Fibroblast of skin of back (primary cell): ENCODE measurements around the gene SMCO4.
A peak's percentile ranks its signal among the peaks of the same experiment; 100 is the strongest.

Source experiments
- DNase-seq: peaks from one replicate; pipeline ENCODE4 v3.0.0-alpha.2; 2013

The SMCO4 gene

DNA sequence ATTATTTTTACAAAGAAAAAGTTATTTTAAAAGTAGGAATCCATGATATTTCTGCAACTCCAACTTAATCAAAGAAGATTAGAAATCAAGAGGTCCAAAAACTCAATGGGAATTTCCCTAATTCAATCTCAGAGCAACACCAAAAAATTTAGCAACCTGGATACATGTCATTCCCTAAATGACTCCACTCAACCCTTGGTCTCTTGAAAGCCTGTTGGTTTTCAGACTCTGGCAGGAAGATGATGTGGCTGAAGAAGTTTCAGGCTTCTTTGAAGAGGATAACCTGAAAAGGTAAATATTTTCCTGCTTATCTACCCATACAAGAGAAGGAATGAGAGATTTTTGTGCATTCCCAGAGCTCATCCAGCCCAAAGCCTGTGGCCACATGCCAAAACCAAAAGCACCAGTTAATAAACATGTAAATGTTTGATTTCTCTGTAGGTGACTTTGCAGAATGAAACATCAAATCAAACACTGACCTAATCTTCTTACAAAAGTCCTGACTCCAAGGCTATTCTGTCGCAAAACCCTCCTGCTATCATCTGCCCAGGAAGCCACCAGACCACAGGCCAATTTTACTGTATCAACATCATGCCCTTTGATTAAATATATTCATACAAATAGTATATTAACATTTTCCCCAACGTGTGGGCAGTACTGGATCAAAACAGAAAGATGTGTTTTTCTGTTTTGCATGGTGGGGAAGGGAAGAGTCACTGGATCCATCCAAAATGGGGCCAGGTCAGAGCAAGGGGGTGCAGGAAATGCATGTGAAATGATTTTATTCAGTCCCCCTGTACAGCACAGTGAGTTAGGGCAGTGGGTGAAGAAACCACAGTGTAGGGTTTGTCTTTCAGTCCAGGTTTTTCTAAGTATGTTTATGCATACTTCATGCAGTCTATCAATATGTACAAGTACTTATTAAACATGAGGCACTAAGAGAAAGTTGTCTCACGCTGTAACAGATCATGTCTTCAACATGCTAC lies 38.8 kb downstream of the SMCO4 start:
- no peak for DNase-seq

DNA sequence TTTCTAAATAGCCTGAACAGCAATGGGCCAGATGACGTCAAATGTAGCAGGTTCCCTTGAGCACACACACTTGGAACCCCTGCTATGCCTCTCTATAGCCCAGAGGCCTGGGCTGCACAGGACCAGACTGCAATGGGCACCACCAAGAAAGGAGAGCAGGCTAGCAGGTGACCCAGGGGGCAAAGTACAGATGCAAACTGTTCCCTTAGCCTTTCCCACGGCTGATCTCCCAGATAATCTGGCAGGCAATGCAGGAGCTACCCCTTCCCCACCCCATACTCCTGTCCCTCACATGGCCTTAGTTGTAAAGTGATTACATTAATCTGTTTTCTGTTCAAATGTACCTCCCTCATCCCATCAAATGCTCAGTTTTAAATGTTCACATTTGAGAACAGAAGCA lies 41.3 kb downstream of the SMCO4 start:
- no peak for DNase-seq

- no peak for DNase-seq
Observed at GRCh38 chr11:93500759-93501158, 42.4 kb downstream of the SMCO4 start.

- peak; percentile 75 for DNase-seq
Observed at GRCh38 chr11:93498641-93499040, 44.5 kb downstream of the SMCO4 start.

DNA sequence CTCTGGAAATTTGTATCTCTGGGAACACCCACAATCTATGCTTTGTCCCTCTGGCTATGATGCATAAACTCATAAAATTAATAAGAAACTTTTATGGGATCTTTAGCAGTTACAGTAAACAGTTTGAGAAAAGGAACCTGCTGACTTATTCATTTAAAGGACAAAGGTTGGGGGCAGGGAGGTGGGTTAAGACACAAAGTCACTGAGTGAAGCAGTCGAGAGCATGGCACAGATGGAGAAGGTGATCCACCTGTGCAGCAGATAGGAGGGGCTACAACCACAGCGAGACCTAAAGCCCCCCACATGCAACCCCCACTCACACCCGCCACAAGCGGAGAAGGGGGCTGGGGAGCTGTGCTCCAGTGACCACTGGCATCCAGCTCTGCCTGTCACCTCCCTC lies 45.0 kb downstream of the SMCO4 start:
- DNase-seq: no peak

DNA sequence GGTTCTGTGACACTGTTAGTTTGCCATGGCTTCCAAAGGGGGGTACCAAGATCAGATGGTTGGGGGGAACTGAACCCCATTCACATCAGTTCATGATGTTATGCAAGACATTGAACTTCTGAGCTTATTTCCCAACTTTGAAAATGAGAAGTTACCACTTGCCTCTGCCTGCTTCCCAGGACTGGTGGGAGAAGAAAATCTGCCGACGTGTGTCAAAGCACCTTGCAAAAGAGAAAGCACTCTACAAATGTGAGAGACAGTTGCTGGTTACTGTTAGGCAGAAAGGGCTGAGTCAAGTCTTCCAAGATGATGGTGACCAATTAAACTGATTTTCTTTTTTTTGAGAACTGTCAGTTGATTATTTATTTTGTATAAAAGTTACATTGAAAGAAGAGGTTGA lies 45.6 kb downstream of the SMCO4 start:
- no peak for DNase-seq

DNA sequence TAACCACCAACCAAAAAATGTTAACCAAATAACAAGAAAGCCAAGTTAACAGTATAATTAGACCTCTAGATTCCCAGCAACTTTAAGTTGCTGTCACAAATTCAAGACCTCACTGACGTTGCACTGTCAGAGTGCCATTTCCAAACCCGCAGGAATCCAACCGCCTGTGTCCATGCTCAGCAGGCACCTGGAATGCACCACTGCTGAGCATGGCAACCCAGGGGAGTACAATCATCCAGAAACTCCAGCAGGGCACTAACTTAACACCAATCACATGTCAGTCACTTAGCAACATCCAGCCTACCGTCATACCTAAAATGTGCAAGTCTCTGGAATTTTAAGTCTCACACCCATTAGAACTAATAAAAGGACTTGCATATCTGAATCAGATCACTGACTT lies 48.8 kb downstream of the SMCO4 start:
- DNase-seq: peak; percentile 78

DNA sequence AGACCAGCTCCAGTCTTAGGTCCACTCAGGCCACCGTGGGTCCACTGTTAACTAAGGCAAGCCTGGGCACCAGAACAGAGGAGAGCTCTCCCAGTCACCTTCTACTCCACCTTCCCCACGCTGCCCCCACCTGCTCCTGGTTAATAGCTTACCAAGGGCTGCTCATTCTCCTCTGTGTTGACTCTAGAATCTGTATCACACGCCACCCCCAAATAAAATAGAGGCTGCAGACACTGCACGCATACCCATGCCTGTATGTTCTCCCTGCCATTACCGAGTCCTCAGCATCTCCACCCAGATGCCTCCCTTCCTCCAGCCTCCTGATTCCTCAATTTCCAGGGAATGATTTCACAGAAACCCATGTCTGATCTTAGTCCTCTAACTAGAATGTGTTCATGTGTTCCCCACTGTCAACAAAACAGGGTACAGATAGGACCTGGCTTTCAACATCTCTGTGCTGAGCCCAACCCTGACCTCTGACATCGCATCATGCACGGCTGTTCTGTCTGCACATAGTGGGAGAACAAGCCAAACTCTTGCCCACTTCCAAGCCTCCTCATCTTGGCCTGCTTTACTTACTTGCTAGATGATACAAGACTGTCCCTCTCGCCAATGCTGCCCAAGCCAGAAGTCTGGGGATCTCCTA lies 49.8 kb downstream of the SMCO4 start:
- DNase-seq: no peak

GRCh38 chr11:93492464-93493251 lies 50.5 kb downstream of the SMCO4 start:
- no peak for DNase-seq

DNA sequence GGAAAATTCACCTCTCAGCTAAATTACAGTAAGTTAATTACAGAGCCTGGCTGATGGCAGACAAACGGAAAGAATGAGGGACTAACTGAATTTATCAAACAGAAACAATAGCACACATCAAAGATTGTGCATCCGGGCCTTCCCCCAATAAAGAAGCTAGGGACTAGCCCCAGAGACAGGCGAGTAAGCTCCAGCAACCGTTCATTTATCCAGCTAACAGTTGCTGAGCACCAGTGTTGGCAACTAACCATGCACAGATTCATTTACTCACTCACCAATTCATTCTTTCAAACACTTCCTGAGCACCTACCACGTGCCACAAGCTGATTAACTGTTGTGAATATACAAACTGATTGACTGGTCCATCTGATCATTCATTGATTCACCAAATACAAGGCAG lies 51.2 kb downstream of the SMCO4 start:
- DNase-seq: no peak

DNA sequence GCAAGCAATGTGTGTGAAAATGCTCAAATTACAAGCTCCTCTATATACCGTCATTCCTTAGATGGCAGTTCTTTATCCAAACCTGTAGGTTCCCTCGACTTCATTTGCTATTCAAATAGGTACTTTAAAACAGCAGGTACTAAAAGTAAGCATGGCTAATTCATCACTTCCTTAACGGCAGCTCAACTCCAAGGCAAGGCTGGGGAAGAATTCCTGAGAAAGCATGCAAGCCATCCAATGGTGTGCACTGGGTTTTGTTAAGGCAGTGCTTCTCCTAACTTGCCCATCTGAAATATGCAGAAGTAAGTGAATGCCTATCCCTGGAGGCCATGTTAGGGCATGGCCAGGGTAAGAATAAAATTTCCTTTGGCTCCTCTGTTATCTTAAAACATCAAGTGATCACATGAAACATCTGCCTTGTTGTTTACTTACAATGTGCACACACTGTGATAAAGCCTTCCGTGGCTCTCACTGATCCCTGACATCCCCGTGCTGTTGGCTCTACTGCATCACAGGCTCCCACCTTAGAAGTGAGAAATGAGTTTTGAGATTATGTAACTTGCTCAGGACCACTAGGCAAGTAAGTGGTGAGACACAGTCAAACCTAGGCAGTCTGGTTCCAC lies 52.1 kb downstream of the SMCO4 start:
- DNase-seq: no peak

- no peak for DNase-seq
Observed at GRCh38 chr11:93489841-93490240, 53.4 kb downstream of the SMCO4 start.

- no peak for DNase-seq
Observed at GRCh38 chr11:93487032-93487483, 56.1 kb downstream of the SMCO4 start.

DNA sequence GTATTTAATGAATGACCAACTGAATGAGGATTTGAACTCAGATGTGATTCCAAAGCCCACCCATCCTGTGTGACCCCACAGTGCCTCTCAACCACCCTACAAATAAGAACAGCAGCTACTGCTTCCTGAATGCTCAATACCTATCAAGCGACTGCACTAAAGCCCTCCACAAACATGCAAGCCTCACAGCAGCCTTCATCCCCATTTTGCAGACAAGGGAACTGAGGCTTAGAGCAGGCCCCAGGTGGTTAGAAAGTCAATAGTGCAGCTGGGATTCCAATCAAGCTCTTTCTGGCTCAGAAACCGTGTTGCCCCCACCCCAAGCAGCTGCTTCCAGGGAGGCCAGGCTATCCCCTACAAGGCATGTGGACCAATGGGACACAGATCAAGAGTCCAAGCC lies 57.2 kb downstream of the SMCO4 start:
- DNase-seq: no peak

DNA sequence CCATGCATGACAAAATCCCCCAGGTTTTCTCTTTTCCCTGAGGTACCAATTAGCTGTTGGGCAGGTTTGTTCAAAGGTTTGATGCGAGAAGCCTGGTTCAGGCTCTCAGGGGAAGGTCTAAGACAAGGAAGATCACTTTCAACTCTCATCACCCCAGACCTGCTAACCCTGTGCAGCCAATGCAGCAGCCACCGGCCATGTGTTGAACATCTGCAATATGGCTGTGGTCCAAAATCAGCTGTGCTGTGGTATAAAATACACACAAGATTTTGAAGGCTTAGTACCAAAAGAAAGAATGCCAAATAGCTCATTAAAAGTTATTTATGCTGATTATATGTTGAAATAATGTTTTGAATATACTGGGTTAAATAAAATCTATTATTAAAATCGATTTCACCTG lies 58.5 kb downstream of the SMCO4 start:
- DNase-seq: peak; percentile 5

DNA sequence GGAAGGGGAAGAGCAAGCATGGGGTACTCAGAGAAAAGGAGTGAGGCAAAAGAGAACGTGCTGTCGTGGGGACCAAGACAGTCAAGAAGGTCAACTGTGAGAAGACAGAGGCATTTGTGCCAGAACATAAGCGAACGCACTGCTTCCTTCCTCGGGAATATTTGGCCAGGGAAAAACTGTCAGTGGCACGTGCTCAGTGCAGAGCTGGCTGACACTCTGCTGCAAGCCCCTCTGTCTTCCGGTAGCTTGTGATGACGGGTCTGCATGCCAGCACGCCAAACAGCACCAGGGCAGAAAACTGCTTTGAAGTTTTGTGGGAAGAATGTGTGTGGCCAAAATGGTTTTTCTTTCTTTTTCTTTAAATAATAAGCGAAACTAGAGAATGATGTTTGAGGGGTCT lies 60.6 kb downstream of the SMCO4 start:
- peak; percentile 11 for DNase-seq

- no peak for DNase-seq
Observed at GRCh38 chr11:93481696-93482095, 61.5 kb downstream of the SMCO4 start.

DNA sequence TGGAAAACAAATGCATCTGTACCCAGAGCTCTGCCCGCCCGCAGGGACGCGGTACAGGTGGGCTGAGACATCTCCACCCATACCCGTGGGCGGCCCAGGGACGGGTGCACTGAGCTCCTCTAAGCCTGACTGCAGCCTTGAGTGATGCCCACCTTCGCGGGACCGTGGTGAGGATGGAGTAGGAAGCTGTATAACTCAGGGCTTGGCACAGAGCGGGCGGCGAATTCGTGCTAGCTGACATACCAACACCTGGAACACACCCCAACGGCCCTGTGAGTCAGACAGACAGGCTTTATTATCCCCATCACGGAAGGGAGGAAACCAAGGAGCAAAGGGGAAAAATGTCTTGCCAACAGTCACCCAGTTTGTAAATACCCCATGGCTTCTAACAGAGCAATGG lies 61.9 kb downstream of the SMCO4 start:
- DNase-seq: no peak

DNA sequence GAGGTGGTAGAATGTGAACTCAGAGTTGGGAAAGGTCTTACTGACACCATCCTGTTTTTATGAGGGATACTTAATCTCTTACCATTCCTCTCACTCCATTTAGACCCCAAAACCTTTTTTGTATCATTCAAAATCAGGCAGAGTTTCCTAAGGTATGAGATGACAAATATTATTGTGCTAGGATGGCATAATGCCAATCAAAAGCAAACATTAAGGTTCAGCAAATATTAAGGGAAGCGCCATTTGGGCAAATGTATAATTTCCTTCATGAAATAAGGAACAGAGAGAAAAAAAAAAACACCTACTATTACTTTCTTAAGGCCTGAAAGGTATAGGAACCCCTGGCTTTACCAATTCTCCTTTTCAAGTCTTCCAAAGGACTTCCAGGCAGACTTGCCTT lies 62.4 kb downstream of the SMCO4 start:
- DNase-seq: no peak

- DNase-seq: no peak
Observed at GRCh38 chr11:93480256-93480655, 62.9 kb downstream of the SMCO4 start.

DNA sequence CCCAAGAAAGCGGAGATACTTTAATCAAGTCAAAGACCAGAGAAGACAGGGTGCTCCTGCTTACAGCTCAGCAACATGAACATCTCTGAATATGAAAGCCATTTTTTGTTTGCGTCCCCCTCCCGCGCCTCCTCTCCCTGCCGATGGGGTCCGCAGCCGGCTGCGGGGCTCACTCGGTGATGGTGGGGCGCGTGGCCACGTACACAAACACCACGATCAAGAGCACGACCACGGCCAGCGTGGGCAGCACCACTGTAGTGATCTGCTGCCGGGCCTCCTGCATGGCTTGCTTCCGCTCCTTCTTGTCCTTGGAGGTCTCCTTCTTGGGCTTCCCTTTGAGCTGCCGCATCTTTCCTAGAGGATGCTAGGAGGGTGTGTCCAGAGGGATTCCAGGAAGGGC lies 64.3 kb downstream of the SMCO4 start:
- no peak for DNase-seq

DNA sequence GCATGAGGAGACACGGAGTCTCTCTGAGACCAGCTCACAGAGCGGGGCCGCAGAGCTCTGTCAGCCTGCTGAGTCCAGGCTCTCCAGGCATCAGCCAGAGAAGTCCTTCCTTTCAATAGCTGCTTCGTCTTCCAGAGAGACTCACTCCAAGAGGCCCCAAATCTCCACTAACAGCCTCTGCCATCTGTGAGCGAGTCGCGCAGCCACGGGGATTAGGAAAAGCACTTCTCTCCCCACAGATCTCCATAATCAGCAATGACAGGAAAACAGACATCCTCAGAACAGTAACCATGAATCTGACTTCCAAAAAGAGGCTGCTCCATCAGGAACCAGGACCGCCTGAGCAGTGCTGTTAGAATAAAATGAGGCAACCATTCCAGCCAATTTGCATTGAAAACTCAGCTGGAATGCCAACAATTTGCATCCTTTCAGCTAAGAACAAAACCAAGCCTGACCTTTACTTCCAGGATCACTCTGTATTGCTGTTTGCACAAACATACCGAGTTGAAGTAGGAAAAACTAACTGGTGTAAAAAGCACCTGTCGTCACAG lies 65.4 kb downstream of the SMCO4 start:
- no peak for DNase-seq
